C4-2B (cell line): ENCODE results near the gene TRERF1.

ENCODE experiments used
- H3K27ac ChIP-seq: fragments of 450-650 bp; 2 replicates; pipeline ENCODE4 v1.5.1; 2017
- ZFX ChIP-seq: fragments of 450-650 bp; IDR thresholded peaks from 2 replicates; pipeline ENCODE4 v1.6.1; 2017
- TF ChIP-seq, protein P1 (sequence below): fragments of 450-650 bp; conservative IDR thresholded peaks from 2 replicates; pipeline ENCODE4 v1.5.1; 2017; ENCODE audit warnings: mild to moderate bottlenecking

The TRERF1 gene

DNA sequence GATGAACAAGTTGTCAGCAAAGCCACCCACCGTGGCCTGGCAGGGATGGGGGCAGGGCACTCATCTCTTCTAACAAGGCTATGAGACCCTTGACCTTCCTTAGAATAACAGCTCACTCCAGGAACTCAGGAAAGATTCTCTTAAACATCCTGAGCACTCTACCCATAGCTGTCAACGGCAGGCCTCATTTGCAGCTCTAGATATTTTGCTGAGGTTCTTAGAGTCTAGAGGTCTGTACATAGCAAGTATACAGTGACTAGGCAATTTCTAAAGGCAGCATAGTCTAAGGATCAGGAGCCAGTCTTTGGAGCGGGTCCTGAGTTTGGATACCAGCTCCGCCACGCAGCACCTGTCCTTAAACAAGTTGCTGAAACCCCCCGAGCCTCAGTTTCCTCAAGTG is 11.7 kb downstream of the TRERF1 start:
- H3K27ac ChIP-seq, result no peak overlapping the region
- TF ChIP-seq, protein P1, sequence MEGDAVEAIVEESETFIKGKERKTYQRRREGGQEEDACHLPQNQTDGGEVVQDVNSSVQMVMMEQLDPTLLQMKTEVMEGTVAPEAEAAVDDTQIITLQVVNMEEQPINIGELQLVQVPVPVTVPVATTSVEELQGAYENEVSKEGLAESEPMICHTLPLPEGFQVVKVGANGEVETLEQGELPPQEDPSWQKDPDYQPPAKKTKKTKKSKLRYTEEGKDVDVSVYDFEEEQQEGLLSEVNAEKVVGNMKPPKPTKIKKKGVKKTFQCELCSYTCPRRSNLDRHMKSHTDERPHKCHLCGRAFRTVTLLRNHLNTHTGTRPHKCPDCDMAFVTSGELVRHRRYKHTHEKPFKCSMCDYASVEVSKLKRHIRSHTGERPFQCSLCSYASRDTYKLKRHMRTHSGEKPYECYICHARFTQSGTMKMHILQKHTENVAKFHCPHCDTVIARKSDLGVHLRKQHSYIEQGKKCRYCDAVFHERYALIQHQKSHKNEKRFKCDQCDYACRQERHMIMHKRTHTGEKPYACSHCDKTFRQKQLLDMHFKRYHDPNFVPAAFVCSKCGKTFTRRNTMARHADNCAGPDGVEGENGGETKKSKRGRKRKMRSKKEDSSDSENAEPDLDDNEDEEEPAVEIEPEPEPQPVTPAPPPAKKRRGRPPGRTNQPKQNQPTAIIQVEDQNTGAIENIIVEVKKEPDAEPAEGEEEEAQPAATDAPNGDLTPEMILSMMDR, result no peak
- TF ChIP-seq ZFX, result no peak

DNA sequence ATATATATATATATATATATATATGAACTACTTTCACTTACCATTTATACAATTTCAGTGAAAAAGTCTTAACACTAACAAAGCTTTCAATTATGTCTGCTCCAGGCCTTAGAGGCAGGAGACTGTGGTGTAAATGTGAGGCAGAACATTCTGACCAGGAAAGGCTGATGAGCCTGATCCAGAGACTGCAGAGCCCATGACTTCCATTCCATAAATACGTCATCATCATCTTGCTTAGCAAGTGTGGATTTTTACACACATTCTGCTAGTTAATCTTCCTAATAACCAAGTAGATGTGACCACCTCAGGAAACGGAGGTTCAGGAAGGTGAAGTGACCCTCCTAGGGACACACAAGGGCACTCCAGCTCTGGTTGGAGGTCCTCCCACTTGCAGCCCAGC is 14.9 kb downstream of the TRERF1 start:
- TF ChIP-seq, protein P1, result no peak
- no peak for TF ChIP-seq ZFX

DNA sequence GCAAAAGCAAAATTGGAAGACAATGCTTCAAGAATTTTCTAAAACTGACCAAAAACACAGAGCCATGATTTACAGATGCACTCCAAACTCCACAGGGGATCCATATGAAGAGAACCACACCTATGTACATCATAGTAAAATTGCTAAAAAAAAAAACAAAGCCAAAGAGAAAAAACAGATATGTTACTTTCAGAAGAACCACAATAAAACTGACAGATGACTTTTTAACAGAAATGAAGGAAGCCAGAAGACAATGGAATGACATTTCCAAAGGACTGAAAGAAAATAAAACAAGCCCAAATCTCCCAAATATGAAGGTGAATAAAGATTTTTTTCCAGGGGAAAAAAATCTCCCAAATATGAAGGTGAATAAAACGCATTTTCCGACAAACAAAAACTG is 17.5 kb downstream of the TRERF1 start:
- TF ChIP-seq, protein P1, result no peak
- no peak for TF ChIP-seq ZFX
- H3K27ac ChIP-seq, result no peak overlapping the region

More for the DNA sequence above, 14.9 kb downstream of the TRERF1 start:
- no peak overlapping the region for H3K27ac ChIP-seq

DNA sequence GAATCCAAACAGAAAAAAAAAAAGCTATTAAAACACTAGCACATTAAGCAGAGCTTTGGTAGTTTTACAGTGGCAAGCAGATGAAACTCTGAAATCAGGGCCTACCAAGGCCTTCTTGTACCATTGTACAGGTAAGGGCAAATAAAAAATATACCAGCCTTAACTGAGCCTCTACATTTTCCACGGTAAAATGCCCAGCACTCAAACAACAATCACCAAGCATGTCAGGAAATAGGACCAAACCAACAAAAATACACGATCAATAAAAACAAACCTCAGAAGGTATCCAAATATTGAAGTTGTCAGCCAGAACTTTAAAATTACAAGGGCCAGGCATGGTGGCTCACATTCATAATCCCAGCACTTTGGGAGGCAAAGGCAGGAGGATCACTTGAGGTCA is 18.3 kb downstream of the TRERF1 start:
- H3K27ac ChIP-seq, result no peak overlapping the region
- TF ChIP-seq, protein P1, result no peak
- no peak for TF ChIP-seq ZFX

DNA sequence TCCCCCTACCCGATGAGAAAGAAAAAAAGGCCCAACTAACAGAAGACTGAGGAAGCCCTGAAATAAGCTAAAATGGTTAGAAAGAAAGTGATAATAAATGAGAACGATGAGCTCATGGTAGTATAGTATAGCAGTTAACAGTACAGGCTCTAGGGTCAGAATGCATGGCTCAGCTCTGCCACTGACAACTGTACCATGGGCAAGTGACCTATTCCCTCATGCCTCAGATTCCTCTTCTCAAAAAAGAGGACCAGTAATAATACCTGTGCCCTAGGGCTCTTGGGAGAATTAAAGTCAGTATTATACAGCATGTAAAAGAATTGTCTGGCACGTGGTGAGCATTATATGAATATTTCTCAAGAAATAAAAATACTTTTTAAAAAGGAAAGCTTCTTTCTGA is 19.8 kb downstream of the TRERF1 start:
- no peak for TF ChIP-seq ZFX
- TF ChIP-seq, protein P1, result no peak
- no peak overlapping the region for H3K27ac ChIP-seq

DNA sequence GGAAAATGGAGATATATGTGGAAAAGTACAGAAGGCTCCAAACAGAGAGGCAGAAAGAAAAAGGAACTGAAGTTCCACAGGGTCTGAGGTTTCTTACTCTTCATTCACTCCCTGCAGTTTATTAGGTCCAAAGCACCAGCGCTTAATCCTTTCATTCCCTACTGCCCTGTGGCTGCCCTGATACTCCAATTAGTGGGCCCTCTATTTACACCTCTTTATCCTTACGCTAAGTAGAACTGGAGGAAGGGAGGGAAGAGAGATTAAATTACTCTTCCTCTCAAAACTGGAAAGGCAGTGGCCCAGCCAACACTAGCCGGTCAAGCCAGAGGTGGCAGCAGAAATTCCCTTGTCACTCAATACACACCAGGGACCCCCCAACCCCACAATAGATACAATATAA is 20.4 kb downstream of the TRERF1 start:
- TF ChIP-seq, protein P1, result no peak
- no peak for TF ChIP-seq ZFX
- no peak overlapping the region for H3K27ac ChIP-seq

DNA sequence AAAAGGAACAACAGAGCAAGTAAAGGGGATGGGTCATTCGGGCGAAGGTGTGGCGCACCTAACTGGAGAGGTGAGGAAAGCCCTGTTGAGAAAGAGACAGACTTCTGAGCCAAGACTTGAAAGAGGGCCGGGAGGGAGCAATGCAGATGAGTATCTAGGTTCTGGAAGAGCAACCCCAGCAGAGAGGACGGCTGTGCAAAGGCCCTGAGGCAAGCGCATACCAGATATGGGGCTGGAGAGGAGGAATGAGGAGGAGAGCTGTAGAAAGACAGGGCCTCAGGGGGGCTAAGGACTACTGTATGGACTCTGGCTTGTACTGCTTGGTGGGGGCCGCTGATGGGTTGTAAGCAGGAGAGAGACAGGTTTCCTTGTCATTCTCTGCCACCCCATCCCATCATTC is 21.9 kb downstream of the TRERF1 start:
- no peak for TF ChIP-seq ZFX
- TF ChIP-seq, protein P1, result no peak
- no peak overlapping the region for H3K27ac ChIP-seq
